HG03342 (cell line): Measurements from ENCODE around the gene DLK1.

Source experiments
- ATAC-seq: cut with Tn5 transposase; IDR thresholded peaks from one replicate; pipeline ENCODE4 v1.9.1; 2021; ENCODE audit warnings: mild to moderate bottlenecking, moderate library complexity; ENCODE audit not compliant: unreplicated experiment

Gene DLK1

DNA sequence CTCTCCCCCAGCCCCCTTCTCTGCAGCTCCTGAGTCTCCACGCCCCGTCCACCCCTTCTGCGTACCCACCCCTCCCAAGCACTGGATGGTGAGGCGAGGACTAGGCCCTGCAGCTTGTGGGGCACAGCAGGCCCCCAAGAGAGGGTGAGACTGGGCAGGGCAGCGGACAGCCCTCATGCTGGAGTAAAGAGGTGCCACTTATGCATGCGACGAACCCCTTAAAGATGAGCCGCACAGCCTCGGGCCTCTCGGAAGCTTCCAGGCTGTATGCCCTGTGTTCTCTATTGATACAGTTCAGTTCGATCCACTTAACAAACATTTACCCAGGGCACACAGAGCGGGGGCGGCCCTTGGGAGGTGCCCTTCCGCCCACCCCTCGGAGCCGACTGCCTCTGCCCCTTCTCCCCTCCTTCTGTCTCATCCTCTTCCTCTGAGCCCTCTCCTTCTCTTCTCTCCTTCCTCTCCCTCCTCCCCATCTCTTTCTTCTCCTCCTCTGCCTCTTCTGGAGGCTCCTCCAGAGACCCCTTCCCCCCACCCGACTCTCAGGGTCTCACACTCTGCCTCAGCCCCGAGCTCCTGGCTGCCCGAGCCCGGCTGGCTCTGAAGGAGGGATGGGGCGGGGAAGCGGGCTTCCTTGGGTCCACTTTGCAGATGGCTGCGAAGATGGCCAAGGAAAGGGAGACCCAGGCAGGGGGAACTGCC, 32.7 kb upstream of the DLK1 start:
- no peak for ATAC-seq

DNA sequence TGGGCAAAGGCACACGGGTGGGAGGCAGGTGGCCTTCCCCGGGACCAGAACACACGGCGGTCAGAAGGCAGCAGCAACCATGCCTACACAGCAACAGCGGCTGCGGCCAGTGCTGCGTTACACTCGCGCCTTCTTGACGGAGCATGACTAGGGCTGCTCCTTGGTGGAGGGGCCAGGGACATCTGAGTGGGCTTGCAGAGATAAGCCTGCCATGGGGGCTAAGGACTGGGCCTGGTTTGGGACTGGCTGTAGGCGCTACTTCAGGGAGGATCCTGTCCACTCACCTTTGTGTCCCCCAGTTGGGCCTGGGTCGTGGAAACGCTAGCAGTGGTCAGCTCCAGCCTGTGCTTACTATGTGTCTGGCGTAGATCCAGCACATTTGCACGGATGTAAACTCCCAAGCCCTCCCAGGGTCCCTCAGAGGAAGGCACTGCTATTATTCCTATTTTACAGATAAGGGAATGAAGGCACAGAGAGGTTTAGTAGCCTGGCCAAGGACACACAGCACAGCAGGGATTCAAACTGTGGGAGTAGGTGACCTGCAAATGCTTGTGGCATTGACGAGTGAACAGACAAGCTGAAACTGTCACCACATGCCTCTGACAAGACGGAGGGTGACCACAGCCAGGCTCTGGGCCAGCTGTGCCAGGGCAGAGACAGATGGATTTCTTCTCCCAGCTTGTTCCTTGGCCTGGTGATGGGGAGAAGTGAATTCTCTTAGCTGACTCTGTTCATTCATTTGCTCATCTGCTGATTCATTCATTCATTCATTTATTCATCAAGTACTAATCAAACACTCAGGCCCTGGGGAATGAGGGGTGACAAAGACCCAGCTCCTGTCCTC, 31.9 kb upstream of the DLK1 start:
- no peak for ATAC-seq

DNA sequence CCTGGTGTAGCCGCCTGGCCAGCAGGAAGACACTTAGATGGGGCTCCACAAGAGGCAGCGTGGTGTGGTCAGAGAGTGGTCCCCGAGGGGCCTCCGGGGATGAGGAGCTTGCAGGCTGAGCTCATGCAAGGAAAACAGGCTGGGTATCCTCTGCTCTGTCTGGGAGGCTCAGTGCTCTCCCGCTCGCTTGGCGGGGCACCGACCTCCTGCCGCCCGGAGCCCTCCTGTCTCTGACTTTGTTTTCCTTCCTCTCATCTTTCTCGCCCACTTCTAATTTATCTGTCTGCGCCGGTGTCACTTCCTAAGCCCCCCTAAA, 31.3 kb upstream of the DLK1 start:
- no peak for ATAC-seq

DNA sequence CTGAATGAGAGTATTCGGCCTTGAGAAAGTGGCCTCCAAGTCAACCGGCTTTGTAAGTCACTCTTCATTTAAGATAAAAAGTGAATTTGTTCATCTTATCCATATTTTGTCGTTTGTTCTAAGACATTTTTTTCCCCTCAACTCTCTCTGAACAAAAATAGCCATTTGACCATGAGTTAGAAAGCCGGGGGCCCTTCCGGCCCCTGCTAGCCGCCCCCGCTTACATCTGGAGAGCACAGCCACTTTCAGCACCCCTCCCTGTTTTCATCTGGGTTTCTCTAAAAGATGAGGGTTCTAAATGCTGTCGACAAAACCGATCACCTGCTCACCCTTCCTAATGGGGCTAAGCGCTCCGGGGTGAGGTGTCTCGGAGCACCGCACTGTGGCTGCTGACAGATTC, 30.7 kb upstream of the DLK1 start:
- ATAC-seq = no peak

DNA sequence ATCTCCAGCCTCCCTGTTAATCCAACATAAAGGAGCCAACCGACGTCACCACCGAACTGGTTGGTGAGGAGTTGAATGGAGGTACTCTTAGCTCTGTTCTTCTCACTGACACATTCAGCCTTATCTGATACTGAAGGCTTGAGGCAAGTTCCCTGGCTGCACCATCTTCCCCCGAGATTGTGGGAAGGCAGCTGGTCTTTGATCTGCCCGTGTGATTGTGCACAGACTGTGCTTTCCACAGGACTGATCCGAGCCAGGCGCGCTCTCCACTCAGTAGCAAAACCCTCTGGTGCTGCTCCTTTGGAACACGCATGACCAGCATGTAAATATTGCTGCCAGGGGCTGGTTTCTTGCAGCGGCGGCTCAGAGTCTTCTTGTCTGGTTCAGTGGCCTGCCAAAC, 30.1 kb upstream of the DLK1 start:
- no peak for ATAC-seq

DNA sequence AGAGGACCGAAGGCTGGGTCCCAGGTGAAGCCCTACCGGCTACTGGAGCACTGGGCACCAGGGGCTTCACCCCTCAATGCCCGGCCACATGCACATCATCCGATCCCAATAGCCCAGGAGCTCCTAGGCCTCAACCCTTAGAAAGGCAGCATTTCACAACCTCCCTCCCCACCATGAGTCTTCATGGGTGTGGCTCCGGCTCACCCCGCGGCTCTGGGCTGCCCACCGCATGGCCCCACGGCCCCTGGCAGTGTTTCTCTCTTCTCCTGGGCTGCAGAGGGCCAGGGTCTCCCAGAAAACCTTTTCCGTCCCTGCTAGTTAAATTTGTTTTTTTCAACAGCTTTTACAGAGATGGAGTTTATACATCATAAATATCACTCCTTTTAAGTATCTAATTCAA, 28.6 kb upstream of the DLK1 start:
- no peak for ATAC-seq

DNA sequence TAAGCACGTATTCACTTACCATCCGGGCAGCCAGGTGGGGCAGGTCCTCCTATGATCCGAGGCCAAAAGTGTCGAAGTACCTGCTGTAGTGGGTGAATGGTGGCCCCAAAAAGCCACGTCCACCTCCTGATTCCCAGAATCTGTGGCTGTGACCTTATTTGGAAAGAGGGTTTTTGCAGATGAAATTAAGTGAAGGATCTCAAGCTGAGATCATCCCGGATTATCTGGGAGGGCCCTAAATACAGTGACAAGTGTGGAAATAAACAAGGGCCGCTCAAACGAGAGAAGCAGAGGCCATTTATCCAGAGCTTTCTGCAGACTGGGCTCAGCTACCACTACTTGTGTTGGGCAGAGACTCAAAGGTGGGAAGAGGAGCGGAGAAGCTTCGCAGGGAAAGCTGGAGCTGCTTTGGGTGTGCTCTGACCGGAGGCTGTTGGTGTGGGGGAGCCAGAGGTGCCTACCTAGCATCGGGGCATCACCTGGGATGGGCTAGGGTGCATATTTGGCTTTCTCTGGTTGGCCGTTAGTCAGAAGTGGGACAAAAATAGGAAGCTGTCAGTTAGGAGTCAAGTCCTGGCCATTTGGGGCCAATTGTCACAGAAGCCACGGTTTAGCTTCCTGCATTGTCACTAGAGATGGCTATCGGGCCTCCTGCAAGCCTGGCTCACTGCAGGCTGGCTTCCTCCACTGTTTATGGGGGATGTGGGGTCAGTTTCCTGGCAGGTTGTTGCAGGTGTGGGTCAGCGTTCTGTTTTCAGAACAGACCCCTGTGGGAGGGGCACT, 27.8 kb upstream of the DLK1 start:
- ATAC-seq = no peak

DNA sequence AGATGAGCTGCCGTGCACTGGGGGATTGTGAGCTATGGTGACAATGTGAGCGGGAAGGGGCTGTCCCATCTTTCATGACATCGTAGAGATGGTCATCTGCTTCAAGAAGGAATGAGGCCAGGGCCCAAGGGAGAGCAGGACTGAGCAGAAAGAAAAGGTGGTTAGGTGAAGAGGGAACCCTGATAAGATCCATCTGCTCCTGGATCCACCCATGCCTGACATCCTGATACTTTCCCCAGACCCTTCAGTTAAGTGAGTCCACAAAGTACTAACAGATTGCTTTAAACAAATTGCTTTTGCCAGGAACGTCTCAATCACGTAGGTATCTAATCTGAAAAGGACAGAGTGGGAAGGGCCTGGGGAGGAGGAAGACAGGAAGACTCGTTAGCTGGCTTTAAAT, 25.4 kb upstream of the DLK1 start:
- ATAC-seq = no peak

DNA sequence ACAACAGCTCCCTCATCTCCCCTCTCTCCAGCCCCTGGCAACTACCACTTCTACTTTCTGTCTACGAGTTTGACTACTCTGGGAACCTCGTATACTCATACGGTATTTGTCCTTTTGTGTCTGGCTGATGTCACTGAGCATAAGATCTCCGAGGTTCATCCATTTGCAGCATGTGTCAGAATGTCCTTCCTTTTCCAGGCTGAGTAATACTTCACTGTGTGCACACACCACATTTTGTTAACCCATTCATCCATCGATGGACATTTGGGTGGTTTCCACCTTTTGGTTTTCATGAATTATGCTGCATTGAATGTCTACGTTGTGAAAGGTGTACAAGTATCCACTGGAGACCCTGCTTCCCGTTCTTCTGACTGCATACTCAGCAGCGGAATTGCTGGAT, 24.1 kb upstream of the DLK1 start:
- no peak for ATAC-seq

DNA sequence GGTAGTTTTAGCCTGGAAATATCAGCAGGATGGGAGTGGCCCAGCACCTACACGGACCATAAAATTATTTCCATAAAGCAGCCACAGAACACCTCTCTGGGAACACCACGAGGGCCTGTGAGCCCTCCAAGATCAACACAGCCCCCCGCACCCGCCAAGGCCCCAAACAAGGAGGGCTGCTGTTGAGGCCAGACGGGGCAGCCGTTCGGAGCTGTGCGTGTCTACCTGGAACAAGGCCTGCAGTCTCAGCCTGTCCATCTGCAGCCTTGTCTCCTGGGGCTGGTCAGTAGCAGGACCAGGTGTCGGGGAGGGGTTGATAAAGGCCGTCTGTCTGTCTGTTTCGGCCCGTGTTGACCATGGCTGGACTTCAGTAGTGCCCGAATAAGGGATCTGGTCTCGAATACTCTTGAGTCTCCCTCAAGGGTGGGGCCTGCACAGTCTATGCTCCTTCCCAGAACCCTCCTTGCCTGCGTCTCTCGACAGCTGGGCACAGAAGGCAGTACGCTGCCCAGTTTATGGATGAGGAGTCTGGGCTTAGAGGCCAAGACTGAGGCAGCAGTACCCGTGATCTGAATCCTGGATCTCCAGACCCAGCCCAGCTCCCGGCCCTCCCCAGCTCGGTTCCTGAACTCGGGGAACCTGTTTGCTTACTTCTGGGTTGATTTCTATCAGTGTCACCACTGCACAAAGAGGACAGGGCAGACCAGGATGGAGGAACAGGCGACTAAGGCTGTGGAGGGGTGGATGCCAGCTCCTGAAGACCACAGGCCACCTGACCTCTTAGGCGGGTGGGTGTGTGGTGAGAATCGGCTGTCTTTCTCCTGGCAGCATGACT, 23.1 kb upstream of the DLK1 start:
- ATAC-seq = no peak

DNA sequence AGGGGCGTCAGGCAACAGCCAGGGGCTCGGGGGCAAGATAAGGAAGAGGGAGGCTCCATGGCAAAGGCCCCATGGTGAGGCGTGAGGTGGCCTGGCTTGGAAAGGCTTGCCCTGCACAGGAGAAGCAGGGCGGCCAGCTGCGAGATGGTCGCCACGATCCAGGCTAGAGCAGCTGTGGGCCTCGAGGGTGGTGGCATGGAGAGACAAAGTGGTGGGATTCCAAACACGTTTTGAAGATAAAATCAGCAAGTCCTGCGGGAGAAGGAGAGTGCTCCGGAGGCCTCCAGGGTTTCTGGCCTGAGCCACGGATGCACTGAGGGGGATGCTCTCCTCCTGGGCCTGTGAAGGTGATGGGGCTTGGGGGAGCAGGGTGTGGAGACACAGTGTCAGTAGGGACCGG, 20.5 kb upstream of the DLK1 start:
- ATAC-seq = no peak

DNA sequence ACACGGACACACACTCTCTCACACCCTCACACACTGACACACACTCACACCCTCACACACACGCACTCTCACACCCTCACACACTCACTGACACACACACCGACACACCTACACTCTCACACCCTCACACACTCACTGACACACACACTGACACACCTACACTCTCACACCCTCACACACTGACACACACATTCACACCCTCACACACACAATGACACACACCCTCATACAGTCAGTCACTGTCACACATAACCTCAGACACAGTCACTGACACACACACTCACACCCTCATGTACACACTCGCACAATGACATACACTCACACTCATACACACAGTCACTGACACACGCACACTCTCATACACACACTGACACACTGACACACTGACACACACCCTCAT, 19.8 kb upstream of the DLK1 start:
- ATAC-seq = no peak

DNA sequence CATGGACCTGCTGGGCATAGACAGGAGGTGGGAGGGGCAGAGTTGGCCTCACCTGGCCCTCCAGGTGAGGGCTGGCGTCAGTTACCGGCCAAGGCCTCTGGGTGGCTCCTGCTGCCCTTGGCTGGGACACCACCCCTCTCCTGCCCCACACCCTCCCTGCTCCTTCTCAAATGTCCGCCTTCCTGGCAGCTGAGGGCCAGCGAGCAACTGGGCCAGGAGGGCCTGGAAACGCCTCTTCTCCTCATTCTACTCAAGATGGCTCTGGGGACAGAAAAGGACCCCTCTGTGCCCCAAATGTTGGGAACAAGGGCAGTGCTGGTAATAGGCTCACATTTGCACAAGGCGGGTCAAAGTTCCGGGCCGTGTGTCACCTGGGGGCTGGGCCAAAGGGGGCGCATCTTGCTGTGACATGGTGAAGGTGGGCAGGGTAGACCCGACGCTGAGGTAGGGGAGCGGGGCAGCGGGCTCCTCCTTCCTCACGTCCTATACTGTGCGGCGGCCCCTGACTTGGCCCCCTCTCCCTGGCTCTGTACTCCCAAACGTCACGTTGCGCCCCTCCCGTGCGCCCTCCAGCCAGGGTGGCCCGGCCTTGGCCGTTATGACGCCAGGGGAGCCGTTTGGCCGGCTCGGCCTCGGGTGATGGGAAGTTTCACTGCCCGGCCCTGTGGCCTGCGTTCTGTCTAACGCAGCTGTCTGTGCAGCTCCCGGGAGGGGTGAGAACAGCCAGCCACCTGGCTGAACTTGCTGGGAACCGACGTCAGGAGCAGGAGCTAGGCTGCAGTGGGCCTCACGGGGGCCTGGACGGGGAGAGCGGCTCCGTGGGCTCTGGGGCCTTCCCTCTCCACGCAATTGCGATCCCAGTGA, 18.0 kb upstream of the DLK1 start:
- no peak for ATAC-seq

DNA sequence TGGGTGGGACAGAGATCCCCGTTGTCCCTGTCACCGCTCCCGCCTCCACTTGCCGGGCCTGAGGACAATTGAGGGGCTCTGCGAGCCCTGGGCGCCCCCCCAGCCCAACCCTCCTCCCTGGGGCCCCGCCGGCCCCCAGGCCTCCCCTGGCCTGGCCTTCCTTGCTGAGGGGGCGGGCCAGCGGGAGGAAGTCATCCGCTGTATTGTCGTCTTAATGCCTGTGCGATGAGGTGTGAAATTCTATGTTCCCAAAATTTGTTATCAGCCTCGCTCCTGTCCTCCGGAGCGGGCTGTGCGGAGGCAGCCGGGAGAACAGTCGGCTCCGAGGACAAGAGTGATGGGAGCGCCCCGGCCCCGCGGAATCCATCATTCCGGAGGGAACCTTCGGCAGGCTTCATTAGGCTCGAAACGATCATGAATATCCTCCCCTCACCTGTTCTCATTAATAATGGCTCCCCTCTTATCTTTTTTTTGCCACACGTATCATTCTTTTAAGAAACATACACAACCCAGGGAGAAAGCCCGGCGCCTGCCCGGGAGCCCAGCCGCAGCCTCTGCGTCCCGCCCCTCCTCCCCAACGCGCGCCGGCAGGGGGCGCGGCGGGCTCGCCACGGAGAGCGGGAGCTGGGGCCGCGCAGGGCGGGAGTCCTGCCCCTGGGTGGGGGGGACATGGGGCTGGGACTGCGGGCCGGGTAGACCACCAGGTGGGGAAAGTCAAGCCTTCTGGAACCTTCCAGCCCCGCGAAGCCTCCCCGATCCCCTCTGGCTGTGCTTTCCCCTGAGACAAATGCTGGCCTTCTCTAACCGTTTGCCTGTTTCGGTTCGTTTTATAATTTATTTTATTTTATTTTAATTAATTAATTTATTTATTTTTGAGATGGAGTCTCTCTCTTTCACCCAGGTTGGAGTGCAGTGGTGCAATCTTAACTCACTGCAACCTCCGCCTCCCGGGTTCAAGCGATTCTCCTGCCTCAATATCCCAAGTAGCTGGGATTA, 17.1 kb upstream of the DLK1 start:
- ATAC-seq = no peak

DNA sequence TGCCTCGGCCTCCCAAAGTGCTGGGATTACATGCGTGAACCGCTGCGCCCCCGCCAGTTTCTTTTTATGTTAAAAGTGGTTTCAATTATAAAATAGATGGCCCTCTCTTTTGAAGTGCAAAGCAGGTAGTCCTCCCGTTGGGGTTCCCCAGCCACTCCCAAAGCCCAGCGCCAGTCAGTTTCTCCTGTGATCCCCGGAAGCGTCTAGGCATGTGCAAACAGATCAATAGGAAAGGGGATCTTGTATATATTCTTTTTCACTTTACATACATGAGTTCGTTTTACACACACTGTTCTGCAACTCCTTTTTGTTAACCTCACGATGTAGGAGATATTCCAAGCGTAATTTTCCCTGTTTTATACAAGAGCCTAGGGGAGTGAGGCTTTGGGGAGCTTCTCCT, 16.3 kb upstream of the DLK1 start:
- no peak for ATAC-seq

DNA sequence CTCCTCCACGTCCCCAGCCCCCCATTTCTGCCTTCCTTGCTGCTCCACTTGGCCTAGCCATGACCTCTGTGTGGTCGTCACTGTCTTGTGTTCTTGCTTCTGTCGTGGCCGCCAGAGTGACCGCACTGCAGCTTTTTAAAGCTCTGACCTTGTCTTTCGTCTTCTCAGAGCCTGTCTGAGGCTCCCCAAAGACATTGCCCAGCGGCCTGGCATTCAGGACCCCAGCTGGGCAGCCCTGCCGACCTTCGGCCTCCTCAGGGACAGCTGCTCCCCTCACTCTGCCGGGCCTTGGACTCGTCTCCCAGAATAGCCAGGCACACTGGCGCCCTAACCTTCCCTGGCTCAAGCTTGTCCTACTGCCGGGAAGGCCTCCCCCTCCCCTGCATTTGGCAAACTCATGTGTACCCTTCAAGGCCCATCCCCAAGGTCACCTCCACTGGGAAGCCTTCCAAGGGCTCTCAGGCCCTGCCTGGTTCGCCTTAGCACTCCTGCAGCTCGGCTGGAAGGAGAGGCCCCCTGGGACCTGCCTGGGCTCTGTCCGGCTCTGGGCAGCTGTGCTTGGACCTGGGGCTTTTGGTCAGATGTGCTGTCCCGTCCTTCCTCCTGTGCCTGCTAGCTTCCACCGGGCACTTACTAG, 15.7 kb upstream of the DLK1 start:
- no peak for ATAC-seq

DNA sequence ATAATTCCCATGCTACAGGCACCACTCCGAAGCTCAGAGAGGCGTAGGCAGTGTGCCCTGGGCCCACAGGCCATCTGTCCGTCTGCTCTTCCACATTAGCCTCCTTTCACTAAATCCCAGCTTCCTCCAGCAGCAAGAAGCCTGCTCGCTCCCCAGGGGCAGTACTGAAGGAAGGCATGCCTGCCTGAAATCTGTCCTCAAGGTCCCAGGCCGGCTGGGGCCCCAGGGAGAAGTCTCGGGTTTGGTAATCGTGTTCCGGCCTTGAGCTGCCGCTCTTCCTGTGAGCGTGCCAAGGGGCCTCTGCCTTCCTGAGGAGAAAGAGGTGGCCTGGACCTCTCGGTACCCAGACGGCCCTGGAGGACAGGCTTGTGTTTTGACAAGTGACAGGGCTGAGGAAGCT, 15.2 kb upstream of the DLK1 start:
- ATAC-seq = no peak

DNA sequence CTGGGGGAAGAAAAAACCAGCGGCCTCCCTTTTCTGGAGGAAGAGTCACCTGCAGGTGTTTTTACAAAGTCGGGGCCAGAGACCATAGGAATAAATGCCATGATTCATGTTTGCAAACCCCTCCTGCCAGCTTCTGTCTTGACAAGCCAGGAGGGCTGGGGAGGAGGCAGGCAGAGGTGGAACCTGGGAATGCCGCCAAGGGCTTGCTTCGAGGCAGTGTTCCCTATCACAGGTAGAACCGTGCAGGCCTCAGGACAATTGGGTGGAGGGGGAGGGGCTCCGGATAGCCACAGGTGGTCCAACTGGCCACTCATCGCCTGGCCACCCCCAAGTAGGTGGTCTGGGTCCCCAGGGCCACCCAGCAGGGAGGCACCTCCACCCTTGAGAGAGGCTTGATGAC, 14.2 kb upstream of the DLK1 start:
- ATAC-seq = no peak

DNA sequence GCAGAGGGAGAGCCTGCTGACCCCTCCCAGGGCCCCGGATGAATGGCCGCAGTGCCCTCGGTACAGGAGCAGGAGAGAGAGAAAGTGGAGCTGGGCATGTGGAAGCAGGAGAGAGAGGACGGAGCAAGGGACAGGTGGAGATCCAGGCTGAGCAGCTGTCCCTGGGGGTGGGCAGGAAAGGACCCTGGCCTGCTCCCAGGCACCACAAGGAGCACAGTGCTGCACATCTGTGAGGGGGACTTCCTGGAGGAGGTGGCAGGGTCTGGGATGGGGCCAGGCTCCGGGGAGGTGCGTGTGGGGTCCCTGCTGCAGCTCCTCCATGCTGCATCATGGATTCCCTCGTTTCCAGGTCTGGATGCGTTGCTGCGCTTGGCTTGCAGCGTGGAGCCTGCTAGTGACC, 13.0 kb upstream of the DLK1 start:
- no peak for ATAC-seq
